GM23248 (cell line): Measurements from ENCODE around the gene TNFSF13B. TPM values are rescaled to one million over a fixed set of nuclear protein-coding genes. Genes with fewer than 3 reads are reported as not detected.
"Not testable (repeated sequence)": the region's sequence is repeated elsewhere in the genome, so short reads cannot be mapped to it uniquely, and the experiment has no call there.

ENCODE experiments used
- DNase-seq: peaks from one replicate; pipeline ENCODE4 v3.0.0-alpha.2; 2015
- H2AFZ ChIP-seq: fragments of 200-600 bp; sonication (generic); 2 replicates; pipeline ENCODE4 v1.6.1; 2016; ENCODE audit warnings: antibody characterized with exemption
- H3F3A ChIP-seq: fragments of 200-600 bp; sonication (generic); 2 replicates; pipeline ENCODE4 v1.6.1; 2016; ENCODE audit warnings: mild to moderate bottlenecking, antibody characterized with exemption, mixed run types; ENCODE audit not compliant: insufficient read depth
- H3K27ac ChIP-seq: fragments of 200-600 bp; sonication (generic); 2 replicates; pipeline ENCODE4 v1.5.1; 2016; ENCODE audit warnings: mild to moderate bottlenecking
- H3K27me3 ChIP-seq: fragments of 200-600 bp; sonication (generic); replicated peaks from 2 replicates; pipeline ENCODE4 v1.6.1; 2016; ENCODE audit warnings: mild to moderate bottlenecking; ENCODE audit not compliant: insufficient read depth
- H3K36me3 ChIP-seq: fragments of 200-600 bp; sonication (generic); 2 replicates; pipeline ENCODE4 v1.6.1; 2016; ENCODE audit warnings: low read depth, mild to moderate bottlenecking
- H3K4me1 ChIP-seq: fragments of 200-600 bp; sonication (generic); 2 replicates; pipeline ENCODE4 v1.6.1; 2016; ENCODE audit warnings: mild to moderate bottlenecking; ENCODE audit not compliant: insufficient read depth
- H3K4me2 ChIP-seq: fragments of 200-600 bp; sonication (generic); one replicate; pipeline ENCODE4 v1.6.1; 2016; ENCODE audit warnings: mild to moderate bottlenecking; ENCODE audit not compliant: unreplicated experiment
- H3K4me3 ChIP-seq: fragments of 200-600 bp; sonication (generic); 2 replicates; pipeline ENCODE4 v1.5.1; 2016; ENCODE audit warnings: mild to moderate bottlenecking
- H3K79me2 ChIP-seq: fragments of 200-600 bp; sonication (generic); 2 replicates; pipeline ENCODE4 v1.6.1; 2016; ENCODE audit warnings: mild to moderate bottlenecking; ENCODE audit not compliant: insufficient read depth
- H3K9ac ChIP-seq: fragments of 200-600 bp; sonication (generic); 2 replicates; pipeline ENCODE4 v1.6.1; 2016; ENCODE audit warnings: mild to moderate bottlenecking
- H3K9me2 ChIP-seq: fragments of 200-600 bp; sonication (generic); 2 replicates; pipeline ENCODE4 v1.6.1; 2016; ENCODE audit warnings: mixed run types, mild to moderate bottlenecking, moderate library complexity; ENCODE audit not compliant: insufficient read depth
- H3K9me3 ChIP-seq: fragments of 200-600 bp; sonication (generic); one replicate; pipeline ENCODE4 v1.6.1; 2017; ENCODE audit warnings: low read depth
- H4K20me1 ChIP-seq: fragments of 200-600 bp; sonication (generic); 2 replicates; pipeline ENCODE4 v1.6.0; 2016; ENCODE audit not compliant: insufficient read depth
- EZH2 ChIP-seq: fragments of 200-600 bp; sonication (generic); IDR thresholded peaks from 2 replicates; pipeline ENCODE4 v1.6.1; 2018; ENCODE audit warnings: antibody characterized with exemption, mild to moderate bottlenecking; ENCODE audit not compliant: insufficient read depth, poor library complexity, severe bottlenecking
- EZH2phosphoT487 ChIP-seq: fragments of 200-600 bp; sonication (generic); IDR thresholded peaks from 2 replicates; pipeline ENCODE4 v1.6.1; 2018; ENCODE audit warnings: antibody characterized with exemption, moderate library complexity, mild to moderate bottlenecking, low read depth; ENCODE audit not compliant: insufficient read depth
- WGBS, 2 experiments: methylation state at CpG; one replicate each; pipeline ENCODE4 v1.1.6; 2015 to 2017; ENCODE audit warnings: low lambda C conversion rate in 2 of 2, low coverage in 1 of 2; ENCODE audit errors: missing lambda C conversion rate in 2 of 2; 5-methylcytosine and 5-hydroxymethylcytosine counted together
- in situ Hi-C: fragments of 300-500 bp; cut with MboI; formaldehyde crosslinking; loops from 2 replicates; pipeline ENCODE4 v1.15.0; 2020
- polyA plus RNA-seq: library from polyadenylated mRNA; unstranded; fragments of >200 nt; fragmentation: Nextera tagmentation; extraction: Ambion mirVana; gene quantifications from 2 replicates; pipeline ENCODE4 v1.2.1, GENCODE V29; 2016
- total RNA-seq: library from RNA; depleted of rRNA; stranded (reverse); fragments of >200 nt; shearing (Covaris generic); gene quantifications from 2 replicates; pipeline ENCODE4 v1.2.3, GENCODE V29; 2014

TNFSF13B gene
- total and polyA plus RNA-seq, 2 experiments from 2014 or later = 0.40 to 2.5 TPM

GRCh38 chr13:108304170-108305016 lies 34.9 kb downstream of the TNFSF13B start:
- Histone ChIP-seq H3K9ac (no peak overlapping the region), H3K4me3 (no peak overlapping the region), H3K27ac (no peak overlapping the region), H3K4me1 (no peaks in the 10 kb centered on the region), H3K27me3 (no peaks in the 10 kb centered on the region), H2AFZ (no peak overlapping the region), H3K9me2 (no peaks in the 10 kb centered on the region), H3K79me2 (no peaks in the 10 kb centered on the region), H3K9me3 (no peaks in the 10 kb centered on the region), H3K36me3 (no peaks in the 10 kb centered on the region), H3F3A (no peaks in the 10 kb centered on the region), H3K4me2 (no peak overlapping the region), H4K20me1 (0 out of 2 replicates have a peak, but pooled peaks cover under 1% of the 10 kb centered on the region)
- in situ Hi-C loops = no loop called here
- TF ChIP-seq EZH2 = no peak
- TF ChIP-seq EZH2phosphoT487 = no peak
- no peak for DNase-seq
- WGBS, 2 experiments = 47 to 51% methylated on average over 7 of the region's 7 CpGs

GRCh38 chr13:108305655-108306054 lies 36.1 kb downstream of the TNFSF13B start:
- no peak overlapping the region for H3K4me2 ChIP-seq
- H4K20me1 ChIP-seq = no peaks in the 10 kb centered on the region
- no peak for DNase-seq
- no peaks in the 10 kb centered on the region for H3K4me1 ChIP-seq
- no peak overlapping the region for H2AFZ ChIP-seq
- in situ Hi-C loops = no loop called here
- H3K27ac ChIP-seq = no peak overlapping the region
- H3K79me2 ChIP-seq = no peaks in the 10 kb centered on the region
- no peaks in the 10 kb centered on the region for H3K27me3 ChIP-seq
- no peaks in the 10 kb centered on the region for H3K36me3 ChIP-seq
- TF ChIP-seq EZH2 (no peak), EZH2phosphoT487 (no peak)
- H3K4me3 ChIP-seq = no peak overlapping the region
- no peaks in the 10 kb centered on the region for H3F3A ChIP-seq
- H3K9ac ChIP-seq = no peak overlapping the region
- H3K9me2 ChIP-seq = no peaks in the 10 kb centered on the region
- H3K9me3 ChIP-seq = no peaks in the 10 kb centered on the region

GRCh38 chr13:108306860-108307259 lies 37.3 kb downstream of the TNFSF13B start:
- H3K4me2 ChIP-seq = no peak overlapping the region
- DNase-seq = no peak
- no peaks in the 10 kb centered on the region for H3K9me3 ChIP-seq
- no peak overlapping the region for H3K27ac ChIP-seq
- TF ChIP-seq EZH2 (no peak), EZH2phosphoT487 (no peak)
- no peak overlapping the region for H3K9ac ChIP-seq
- no peak overlapping the region for H2AFZ ChIP-seq
- H4K20me1 ChIP-seq = no peaks in the 10 kb centered on the region
- no peaks in the 10 kb centered on the region for H3K4me1 ChIP-seq
- H3K27me3 ChIP-seq = no peaks in the 10 kb centered on the region
- H3K4me3 ChIP-seq = no peak overlapping the region
- H3K79me2 ChIP-seq = no peaks in the 10 kb centered on the region
- no peaks in the 10 kb centered on the region for H3F3A ChIP-seq
- H3K36me3 ChIP-seq = no peaks in the 10 kb centered on the region
- in situ Hi-C loops = no loop called here
- no peaks in the 10 kb centered on the region for H3K9me2 ChIP-seq

- H3K4me3 ChIP-seq, DNase-seq, H4K20me1 ChIP-seq, H3K27ac ChIP-seq, H2AFZ ChIP-seq, H3K4me1 ChIP-seq, H3F3A ChIP-seq, H3K4me2 ChIP-seq, H3K36me3 ChIP-seq, H3K9ac ChIP-seq, in situ Hi-C loops, H3K9me3 ChIP-seq, H3K27me3 ChIP-seq, H3K9me2 ChIP-seq, H3K79me2 ChIP-seq: not testable (repeated sequence)
- whole genome bisulfite sequencing, 2 experiments = 48 to 57% methylated on average over 4 of the region's 4 CpGs
Observed at GRCh38 chr13:108311596-108311995, 42.1 kb downstream of the TNFSF13B start.

- no peaks in the 10 kb centered on the region for H3K9me2 ChIP-seq
- no peaks in the 10 kb centered on the region for H3F3A ChIP-seq
- no peaks in the 10 kb centered on the region for H3K27me3 ChIP-seq
- no peak for TF ChIP-seq EZH2
- no peak for TF ChIP-seq EZH2phosphoT487
- 32 to 46% methylated on average over 3 of the region's 3 CpGs for WGBS, 2 experiments
- no peak for DNase-seq
- no peak overlapping the region for H3K4me2 ChIP-seq
- in situ Hi-C loops = no loop called here
- no peak overlapping the region for H2AFZ ChIP-seq
- no peaks in the 10 kb centered on the region for H4K20me1 ChIP-seq
- no peak overlapping the region for H3K4me3 ChIP-seq
- H3K4me1 ChIP-seq = no peaks in the 10 kb centered on the region
- no peaks in the 10 kb centered on the region for H3K36me3 ChIP-seq
- H3K27ac ChIP-seq = no peak overlapping the region
- no peaks in the 10 kb centered on the region for H3K79me2 ChIP-seq
- no peak overlapping the region for H3K9ac ChIP-seq
- H3K9me3 ChIP-seq = no peaks in the 10 kb centered on the region
Observed at GRCh38 chr13:108313382-108313781, 43.9 kb downstream of the TNFSF13B start.
